OCI-LY1 (cell line): ENCODE results near the gene ARHGAP24.

ENCODE experiments used
- H2AFZ ChIP-seq: fragments of 200-600 bp; sonication (generic), shearing (Covaris generic); 2 replicates; pipeline ENCODE4 v1.6.0; 2014; ENCODE audit warnings: antibody characterized with exemption, mild to moderate bottlenecking, low read length
- H3F3A ChIP-seq: fragments of 200-600 bp; sonication (generic), shearing (Covaris generic); 2 replicates; pipeline ENCODE4 v1.6.0; 2014; ENCODE audit warnings: mild to moderate bottlenecking, antibody characterized with exemption, low read length, moderate library complexity; ENCODE audit not compliant: insufficient read depth
- H3K27ac ChIP-seq: fragments of 200-600 bp; sonication (generic); 2 replicates; pipeline ENCODE4 v1.5.1; 2014; ENCODE audit warnings: low read length, mixed run types, mild to moderate bottlenecking, low read depth; ENCODE audit not compliant: poor library complexity, severe bottlenecking
- H3K27me3 ChIP-seq: fragments of 200-600 bp; sonication (generic); 2 replicates; pipeline ENCODE4 v1.6.0; 2014; ENCODE audit warnings: antibody characterized with exemption, mild to moderate bottlenecking, low read length, moderate library complexity; ENCODE audit not compliant: insufficient read depth
- H3K36me3 ChIP-seq: fragments of 200-600 bp; sonication (generic); 2 replicates; pipeline ENCODE4 v1.6.1; 2014; ENCODE audit warnings: mild to moderate bottlenecking, antibody characterized with exemption, low read length, moderate library complexity, mixed read lengths; ENCODE audit not compliant: insufficient read depth
- H3K4me1 ChIP-seq: fragments of 200-600 bp; sonication (generic); 2 replicates; pipeline ENCODE4 v1.5.1; 2014; ENCODE audit warnings: mild to moderate bottlenecking, low read length, moderate library complexity; ENCODE audit not compliant: insufficient read depth, severe bottlenecking
- H3K4me2 ChIP-seq: fragments of 200-600 bp; sonication (generic), shearing (Covaris generic); 2 replicates; pipeline ENCODE4 v1.6.1; 2014; ENCODE audit warnings: low read length
- H3K4me3 ChIP-seq: fragments of 200-600 bp; sonication (generic); 2 replicates; pipeline ENCODE4 v1.5.1; 2014; ENCODE audit warnings: low read length, low read depth, mild to moderate bottlenecking, mixed read lengths; ENCODE audit not compliant: poor library complexity, severe bottlenecking
- H3K79me2 ChIP-seq: fragments of 200-600 bp; shearing (Covaris generic); 2 replicates; pipeline ENCODE4 v1.6.1; 2016; ENCODE audit warnings: mixed run types, low read length, mixed read lengths; ENCODE audit not compliant: insufficient read depth
- H3K9ac ChIP-seq: fragments of 200-600 bp; sonication (generic), shearing (Covaris generic); 2 replicates; pipeline ENCODE4 v1.6.1; 2014; ENCODE audit warnings: mild to moderate bottlenecking, low read length, mixed read lengths
- H3K9me2 ChIP-seq: fragments of 200-600 bp; sonication (generic), shearing (Covaris generic); 2 replicates; pipeline ENCODE4 v1.6.1; 2014; ENCODE audit warnings: low read depth, mild to moderate bottlenecking, low read length, mixed read lengths
- H3K9me3 ChIP-seq: fragments of 200-600 bp; shearing (Covaris generic); 2 replicates; pipeline ENCODE4 v1.6.1; 2014; ENCODE audit warnings: low read length, mixed read lengths
- H4K20me1 ChIP-seq: fragments of 200-600 bp; sonication (generic), shearing (Covaris generic); 2 replicates; pipeline ENCODE4 v1.6.0; 2016; ENCODE audit warnings: mild to moderate bottlenecking, low read length; ENCODE audit not compliant: insufficient read depth
- CTCF ChIP-seq: fragments of 200-600 bp; sonication (generic), shearing (Covaris generic); IDR thresholded peaks from 2 replicates; pipeline ENCODE4 v1.5.1; 2017; ENCODE audit warnings: mild to moderate bottlenecking, antibody characterized with exemption, low read length, moderate library complexity, mixed read lengths
- EZH2 ChIP-seq: fragments of 200-600 bp; sonication (generic), shearing (Covaris generic); IDR thresholded peaks from 2 replicates; pipeline ENCODE4 v1.8.0; 2017; ENCODE audit warnings: borderline replicate concordance, mixed run types, mild to moderate bottlenecking, antibody characterized with exemption, low read length, moderate library complexity, mixed read lengths

Gene ARHGAP24

GRCh38 chr4:85761803-85762528 lies 287.0 kb downstream of the ARHGAP24 start:
- Histone ChIP-seq H3K4me3 (no peak overlapping the region), H3K4me1 (no peaks in the 10 kb centered on the region), H2AFZ (no peak overlapping the region), H3K36me3 (peaks cover 69% of the 10 kb centered on the region), H3K9me3 (no peaks in the 10 kb centered on the region), H3K79me2 (peaks cover 2% of the 10 kb centered on the region), H3K27ac (no peak overlapping the region), H3K9ac (no peak overlapping the region), H3F3A (no peaks in the 10 kb centered on the region), H4K20me1 (no peaks in the 10 kb centered on the region), H3K4me2 (no peak overlapping the region), H3K27me3 (no peaks in the 10 kb centered on the region), H3K9me2 (no peaks in the 10 kb centered on the region)
- no peak for TF ChIP-seq EZH2
- no peak for TF ChIP-seq CTCF

- H3K79me2 ChIP-seq: peaks cover 3% of the 10 kb centered on the region
- TF ChIP-seq CTCF: no peak
- no peak overlapping the region for H3K4me3 ChIP-seq
- H3K9me3 ChIP-seq: no peaks in the 10 kb centered on the region
- H3K9me2 ChIP-seq: no peaks in the 10 kb centered on the region
- H3K36me3 ChIP-seq: peaks cover 73% of the 10 kb centered on the region
- H3K27ac ChIP-seq: no peak overlapping the region
- H3K27me3 ChIP-seq: no peaks in the 10 kb centered on the region
- H3K4me2 ChIP-seq: no peak overlapping the region
- H3F3A ChIP-seq: no peaks in the 10 kb centered on the region
- no peaks in the 10 kb centered on the region for H3K4me1 ChIP-seq
- no peak overlapping the region for H2AFZ ChIP-seq
- H3K9ac ChIP-seq: no peak overlapping the region
- no peaks in the 10 kb centered on the region for H4K20me1 ChIP-seq
Measured at GRCh38 chr4:85762529-85762871, 287.6 kb downstream of the ARHGAP24 start.

GRCh38 chr4:85763202-85763601 lies 288.3 kb downstream of the ARHGAP24 start:
- Histone ChIP-seq H2AFZ (no peak overlapping the region), H4K20me1 (no peaks in the 10 kb centered on the region), H3K4me2 (no peak overlapping the region)

More at GRCh38 chr4:85763202-85763601, 288.3 kb downstream of the ARHGAP24 start:
- Histone ChIP-seq H3K4me3 (no peak overlapping the region), H3K79me2 (peaks cover 9% of the 10 kb centered on the region), H3K9me3 (no peaks in the 10 kb centered on the region), H3K4me1 (no peaks in the 10 kb centered on the region), H3K27ac (no peak overlapping the region), H3K36me3 (peaks cover 68% of the 10 kb centered on the region), H3K9ac (no peak overlapping the region), H3K9me2 (no peaks in the 10 kb centered on the region), H3F3A (no peaks in the 10 kb centered on the region), H3K27me3 (no peaks in the 10 kb centered on the region)
- TF ChIP-seq EZH2 (no peak), CTCF (no peak)
